Measurements from ENCODE around the gene RELA.

GRCh38 chr11:65711785-65712632, 49.3 kb upstream of the RELA start, which contains the start of gene KAT5:
- TF ChIP-seq POLR2A (IDR thresholded peaks at IDR 0.05) (peak; percentile 49), POLR2AphosphoS5 (IDR thresholded peaks at IDR 0.05) (peak; percentile 97)
- TF ChIP-seq, protein P1, sequence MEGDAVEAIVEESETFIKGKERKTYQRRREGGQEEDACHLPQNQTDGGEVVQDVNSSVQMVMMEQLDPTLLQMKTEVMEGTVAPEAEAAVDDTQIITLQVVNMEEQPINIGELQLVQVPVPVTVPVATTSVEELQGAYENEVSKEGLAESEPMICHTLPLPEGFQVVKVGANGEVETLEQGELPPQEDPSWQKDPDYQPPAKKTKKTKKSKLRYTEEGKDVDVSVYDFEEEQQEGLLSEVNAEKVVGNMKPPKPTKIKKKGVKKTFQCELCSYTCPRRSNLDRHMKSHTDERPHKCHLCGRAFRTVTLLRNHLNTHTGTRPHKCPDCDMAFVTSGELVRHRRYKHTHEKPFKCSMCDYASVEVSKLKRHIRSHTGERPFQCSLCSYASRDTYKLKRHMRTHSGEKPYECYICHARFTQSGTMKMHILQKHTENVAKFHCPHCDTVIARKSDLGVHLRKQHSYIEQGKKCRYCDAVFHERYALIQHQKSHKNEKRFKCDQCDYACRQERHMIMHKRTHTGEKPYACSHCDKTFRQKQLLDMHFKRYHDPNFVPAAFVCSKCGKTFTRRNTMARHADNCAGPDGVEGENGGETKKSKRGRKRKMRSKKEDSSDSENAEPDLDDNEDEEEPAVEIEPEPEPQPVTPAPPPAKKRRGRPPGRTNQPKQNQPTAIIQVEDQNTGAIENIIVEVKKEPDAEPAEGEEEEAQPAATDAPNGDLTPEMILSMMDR (IDR thresholded peaks at IDR 0.05), result peak; percentile 99 to 100 (median 100)

Data from prostate gland (tissue), 2 donors.